Hepatocyte (in vitro differentiated cells): ENCODE data around the gene MEIS3.

Source experiments
- CTCF ChIP-seq: fragments of 200-600 bp; sonication (generic); IDR thresholded peaks from 2 replicates; pipeline ENCODE4 v1.5.1; 2016; ENCODE audit warnings: antibody characterized with exemption, mild to moderate bottlenecking; ENCODE audit not compliant: poor library complexity
- EZH2 ChIP-seq: fragments of 200-600 bp; sonication (generic); IDR thresholded peaks from 2 replicates; pipeline ENCODE4 v1.6.1; 2016; ENCODE audit warnings: antibody characterized with exemption, mild to moderate bottlenecking, borderline replicate concordance
- EZH2phosphoT487 ChIP-seq: fragments of 200-600 bp; sonication (generic); IDR thresholded peaks from one replicate; pipeline ENCODE4 v1.6.1; 2018; ENCODE audit warnings: antibody characterized with exemption, mild to moderate bottlenecking, low read depth, moderate library complexity; ENCODE audit not compliant: unreplicated experiment, severe bottlenecking

- no peak for TF ChIP-seq EZH2phosphoT487
- no peak for TF ChIP-seq CTCF
- no peak for TF ChIP-seq EZH2
Measured at GRCh38 chr19:47379381-47379938, 39.9 kb downstream of the MEIS3 start.
